Measurements from ENCODE around the gene SLC25A22.

DNA sequence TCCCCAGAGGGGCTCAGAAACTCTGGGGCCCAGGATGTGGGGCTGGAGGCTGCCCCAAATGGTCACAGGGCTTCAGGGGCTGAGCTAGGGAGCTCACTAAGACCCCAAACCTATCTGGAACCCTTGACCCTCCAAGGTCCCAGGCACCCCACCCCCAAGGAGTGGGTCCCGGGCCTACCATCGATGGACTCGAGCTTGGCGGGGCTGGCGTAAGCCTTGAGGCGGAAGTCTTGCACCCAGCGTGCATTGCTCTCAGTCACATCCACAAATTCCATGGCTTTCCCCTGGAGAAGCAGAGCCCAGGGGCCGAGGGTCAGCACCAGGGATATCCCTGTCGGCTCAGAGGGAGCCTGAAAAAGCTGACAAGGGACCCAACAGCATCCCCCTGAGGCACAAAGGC is 24.3 kb downstream of the SLC25A22 start:
- TF ChIP-seq CTCF (conservative IDR thresholded peaks at IDR 0.05; ENCODE audit: low read length) (no peak), EZH2phosphoT487 (IDR thresholded peaks at IDR 0.05; ENCODE audit: borderline replicate concordance) (no peak)

Data from Loucy (cell line).